ENCODE measurements around the gene SIGLEC11. TPM values are rescaled to one million over a fixed set of nuclear protein-coding genes. Genes with fewer than 3 reads are reported as not detected.

SIGLEC11 gene
- total and polyA plus RNA-seq, 4 donors = 0.49 to 8.9 (median 3.3) TPM

DNA sequence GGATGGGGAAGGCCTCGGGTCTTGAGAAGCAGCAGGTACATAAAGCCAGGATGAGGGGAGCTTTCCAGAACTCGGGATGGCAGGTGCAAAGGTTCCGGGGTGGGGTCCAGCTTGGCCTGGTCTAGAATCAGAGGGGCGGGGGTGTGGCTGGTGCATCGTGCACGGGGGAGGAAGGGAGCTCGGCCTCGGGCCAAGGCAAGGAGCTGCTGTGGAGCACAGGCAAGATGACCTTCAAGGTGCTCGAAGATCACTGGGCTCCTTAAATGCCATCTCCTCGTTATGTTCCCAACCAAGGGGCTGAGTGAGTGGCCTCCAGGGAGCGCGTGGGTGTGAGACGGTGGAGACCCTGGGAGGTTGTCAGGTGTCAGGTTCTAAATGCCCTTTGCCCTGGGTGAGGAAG is 16.1 kb upstream of the SIGLEC11 start:
- 84% methylated on average over 13 of the region's 13 CpGs for WGBS
- Histone ChIP-seq H3K27me3 (ENCODE audit: control insufficient read depth in 4 of 4, insufficient read depth in 4 of 4, low read length in 3 of 4) (no peaks in the 10 kb centered on the region), H3K36me3 (ENCODE audit: control insufficient read depth in 4 of 4, insufficient read depth in 3 of 4, low read depth in 1 of 4, low read length in 3 of 4) (peaks cover 3 to 36% (median 11%) of the 10 kb centered on the region in 4 donors), H3K4me3 (ENCODE audit: low read depth in 1 of 3, low read length in 3 of 3) (no peak overlapping the region), H3K27ac (ENCODE audit: low read depth in 1 of 2, low read length in 2 of 2) (no peak overlapping the region), H3K9ac (ENCODE audit: low read depth in 1 of 2, low read length in 2 of 2) (no peak overlapping the region), H3K4me1 (ENCODE audit: control insufficient read depth in 4 of 4, insufficient read depth in 4 of 4, low read length in 3 of 4) (no peaks in the 10 kb centered on the region), H3K9me3 (ENCODE audit: control insufficient read depth in 4 of 4, low read length in 3 of 4) (no peaks in the 10 kb centered on the region)
- TF ChIP-seq NR2F2 (IDR thresholded peaks at IDR 0.05) = no peak
- TF ChIP-seq, protein P1, sequence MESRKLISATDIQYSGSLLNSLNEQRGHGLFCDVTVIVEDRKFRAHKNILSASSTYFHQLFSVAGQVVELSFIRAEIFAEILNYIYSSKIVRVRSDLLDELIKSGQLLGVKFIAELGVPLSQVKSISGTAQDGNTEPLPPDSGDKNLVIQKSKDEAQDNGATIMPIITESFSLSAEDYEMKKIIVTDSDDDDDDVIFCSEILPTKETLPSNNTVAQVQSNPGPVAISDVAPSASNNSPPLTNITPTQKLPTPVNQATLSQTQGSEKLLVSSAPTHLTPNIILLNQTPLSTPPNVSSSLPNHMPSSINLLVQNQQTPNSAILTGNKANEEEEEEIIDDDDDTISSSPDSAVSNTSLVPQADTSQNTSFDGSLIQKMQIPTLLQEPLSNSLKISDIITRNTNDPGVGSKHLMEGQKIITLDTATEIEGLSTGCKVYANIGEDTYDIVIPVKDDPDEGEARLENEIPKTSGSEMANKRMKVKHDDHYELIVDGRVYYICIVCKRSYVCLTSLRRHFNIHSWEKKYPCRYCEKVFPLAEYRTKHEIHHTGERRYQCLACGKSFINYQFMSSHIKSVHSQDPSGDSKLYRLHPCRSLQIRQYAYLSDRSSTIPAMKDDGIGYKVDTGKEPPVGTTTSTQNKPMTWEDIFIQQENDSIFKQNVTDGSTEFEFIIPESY (IDR thresholded peaks at IDR 0.05) = no peak
- no peak for TF ChIP-seq RAD21 (IDR thresholded peaks at IDR 0.05)
- TF ChIP-seq, protein P2, sequence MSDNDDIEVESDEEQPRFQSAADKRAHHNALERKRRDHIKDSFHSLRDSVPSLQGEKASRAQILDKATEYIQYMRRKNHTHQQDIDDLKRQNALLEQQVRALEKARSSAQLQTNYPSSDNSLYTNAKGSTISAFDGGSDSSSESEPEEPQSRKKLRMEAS (IDR thresholded peaks at IDR 0.05) = no peak
- TF ChIP-seq, protein P3, sequence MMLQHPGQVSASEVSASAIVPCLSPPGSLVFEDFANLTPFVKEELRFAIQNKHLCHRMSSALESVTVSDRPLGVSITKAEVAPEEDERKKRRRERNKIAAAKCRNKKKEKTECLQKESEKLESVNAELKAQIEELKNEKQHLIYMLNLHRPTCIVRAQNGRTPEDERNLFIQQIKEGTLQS (IDR thresholded peaks at IDR 0.05) = no peak
- DNase-seq (ENCODE audit: low spot score) = no peak

DNA sequence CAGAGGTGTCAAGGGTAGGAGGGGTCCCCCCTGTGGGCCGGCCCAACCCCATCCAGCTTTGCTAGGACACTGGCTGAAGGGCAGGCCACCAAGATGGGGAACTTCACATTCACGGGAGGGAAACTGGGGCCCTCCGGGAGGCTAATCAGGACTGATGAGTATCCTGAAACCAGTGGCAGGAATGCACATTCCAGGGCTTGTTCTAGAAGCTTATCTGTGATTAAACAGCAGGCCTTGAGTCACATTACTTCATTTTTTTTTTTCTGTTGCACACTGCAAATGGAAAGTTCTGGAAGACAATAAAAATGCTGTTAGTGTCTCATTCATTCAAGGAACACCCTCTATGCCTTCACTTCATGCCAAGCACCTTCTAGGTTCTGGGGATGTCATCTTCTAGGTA is 15.5 kb upstream of the SIGLEC11 start:
- Histone ChIP-seq H3K4me1 (ENCODE audit: control insufficient read depth in 4 of 4, insufficient read depth in 4 of 4, low read length in 3 of 4) (no peaks in the 10 kb centered on the region), H3K27me3 (ENCODE audit: control insufficient read depth in 4 of 4, insufficient read depth in 4 of 4, low read length in 3 of 4) (no peaks in the 10 kb centered on the region), H3K36me3 (ENCODE audit: control insufficient read depth in 4 of 4, insufficient read depth in 3 of 4, low read depth in 1 of 4, low read length in 3 of 4) (peaks cover 2 to 31% (median 7%) of the 10 kb centered on the region in 4 donors), H3K4me3 (ENCODE audit: low read depth in 1 of 3, low read length in 3 of 3) (no peak overlapping the region), H3K9me3 (ENCODE audit: control insufficient read depth in 4 of 4, low read length in 3 of 4) (no peaks in the 10 kb centered on the region), H3K27ac (ENCODE audit: low read depth in 1 of 2, low read length in 2 of 2) (no peak overlapping the region), H3K9ac (ENCODE audit: low read depth in 1 of 2, low read length in 2 of 2) (no peak overlapping the region)
- WGBS = 92% methylated on average over 3 of the region's 3 CpGs
- no peak for DNase-seq (ENCODE audit: low spot score)
- TF ChIP-seq EGR1 (IDR thresholded peaks at IDR 0.05; ENCODE audit: low read depth in 2 of 2) (no peak), YY1 (IDR thresholded peaks at IDR 0.05) (no peak), RAD21 (IDR thresholded peaks at IDR 0.05) (no peak), FOXA2 (IDR thresholded peaks at IDR 0.05) (no peak), NR2F2 (IDR thresholded peaks at IDR 0.05) (no peak), RXRA (IDR thresholded peaks at IDR 0.05) (no peak), HNF4A (conservative IDR thresholded peaks at IDR 0.05) (no peak), SP1 (IDR thresholded peaks at IDR 0.05) (no peak), JUND (IDR thresholded peaks at IDR 0.05) (no peak), TAF1 (conservative IDR thresholded peaks at IDR 0.05) (no peak), GABPA (IDR thresholded peaks at IDR 0.05 in 1 of 2, conservative IDR thresholded peaks at IDR 0.05 in 1 of 2) (no peak), FOXA1 (IDR thresholded peaks at IDR 0.05) (no peak), HNF4G (IDR thresholded peaks at IDR 0.05) (no peak)
- TF ChIP-seq, protein P3 (IDR thresholded peaks at IDR 0.05) = no peak
- TF ChIP-seq, protein P4, sequence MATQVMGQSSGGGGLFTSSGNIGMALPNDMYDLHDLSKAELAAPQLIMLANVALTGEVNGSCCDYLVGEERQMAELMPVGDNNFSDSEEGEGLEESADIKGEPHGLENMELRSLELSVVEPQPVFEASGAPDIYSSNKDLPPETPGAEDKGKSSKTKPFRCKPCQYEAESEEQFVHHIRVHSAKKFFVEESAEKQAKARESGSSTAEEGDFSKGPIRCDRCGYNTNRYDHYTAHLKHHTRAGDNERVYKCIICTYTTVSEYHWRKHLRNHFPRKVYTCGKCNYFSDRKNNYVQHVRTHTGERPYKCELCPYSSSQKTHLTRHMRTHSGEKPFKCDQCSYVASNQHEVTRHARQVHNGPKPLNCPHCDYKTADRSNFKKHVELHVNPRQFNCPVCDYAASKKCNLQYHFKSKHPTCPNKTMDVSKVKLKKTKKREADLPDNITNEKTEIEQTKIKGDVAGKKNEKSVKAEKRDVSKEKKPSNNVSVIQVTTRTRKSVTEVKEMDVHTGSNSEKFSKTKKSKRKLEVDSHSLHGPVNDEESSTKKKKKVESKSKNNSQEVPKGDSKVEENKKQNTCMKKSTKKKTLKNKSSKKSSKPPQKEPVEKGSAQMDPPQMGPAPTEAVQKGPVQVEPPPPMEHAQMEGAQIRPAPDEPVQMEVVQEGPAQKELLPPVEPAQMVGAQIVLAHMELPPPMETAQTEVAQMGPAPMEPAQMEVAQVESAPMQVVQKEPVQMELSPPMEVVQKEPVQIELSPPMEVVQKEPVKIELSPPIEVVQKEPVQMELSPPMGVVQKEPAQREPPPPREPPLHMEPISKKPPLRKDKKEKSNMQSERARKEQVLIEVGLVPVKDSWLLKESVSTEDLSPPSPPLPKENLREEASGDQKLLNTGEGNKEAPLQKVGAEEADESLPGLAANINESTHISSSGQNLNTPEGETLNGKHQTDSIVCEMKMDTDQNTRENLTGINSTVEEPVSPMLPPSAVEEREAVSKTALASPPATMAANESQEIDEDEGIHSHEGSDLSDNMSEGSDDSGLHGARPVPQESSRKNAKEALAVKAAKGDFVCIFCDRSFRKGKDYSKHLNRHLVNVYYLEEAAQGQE (IDR thresholded peaks at IDR 0.05) = no peak
- TF ChIP-seq, protein P5, sequence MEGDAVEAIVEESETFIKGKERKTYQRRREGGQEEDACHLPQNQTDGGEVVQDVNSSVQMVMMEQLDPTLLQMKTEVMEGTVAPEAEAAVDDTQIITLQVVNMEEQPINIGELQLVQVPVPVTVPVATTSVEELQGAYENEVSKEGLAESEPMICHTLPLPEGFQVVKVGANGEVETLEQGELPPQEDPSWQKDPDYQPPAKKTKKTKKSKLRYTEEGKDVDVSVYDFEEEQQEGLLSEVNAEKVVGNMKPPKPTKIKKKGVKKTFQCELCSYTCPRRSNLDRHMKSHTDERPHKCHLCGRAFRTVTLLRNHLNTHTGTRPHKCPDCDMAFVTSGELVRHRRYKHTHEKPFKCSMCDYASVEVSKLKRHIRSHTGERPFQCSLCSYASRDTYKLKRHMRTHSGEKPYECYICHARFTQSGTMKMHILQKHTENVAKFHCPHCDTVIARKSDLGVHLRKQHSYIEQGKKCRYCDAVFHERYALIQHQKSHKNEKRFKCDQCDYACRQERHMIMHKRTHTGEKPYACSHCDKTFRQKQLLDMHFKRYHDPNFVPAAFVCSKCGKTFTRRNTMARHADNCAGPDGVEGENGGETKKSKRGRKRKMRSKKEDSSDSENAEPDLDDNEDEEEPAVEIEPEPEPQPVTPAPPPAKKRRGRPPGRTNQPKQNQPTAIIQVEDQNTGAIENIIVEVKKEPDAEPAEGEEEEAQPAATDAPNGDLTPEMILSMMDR (IDR thresholded peaks at IDR 0.05; ENCODE audit: low read depth, low read length, missing input control) = no peak
- TF ChIP-seq, protein P2 (IDR thresholded peaks at IDR 0.05) = no peak
- TF ChIP-seq, protein P1 (IDR thresholded peaks at IDR 0.05) = no peak

Data from liver (tissue), 9 donors.